A549 (cell line): ENCODE measurements around the gene PLXDC1.

Experiments
- CEBPB ChIP-seq, 2 experiments: fragments of >200 bp in 1 of 2; sonication (Bioruptor Twin) in 1 of 2; formaldehyde crosslinking in 1 of 2; IDR thresholded peaks; 2 replicates each; pipeline ENCODE4 v1.6.1; 2012 to 2016
- CHD4 ChIP-seq: fragments of 200-600 bp; sonication (generic); IDR thresholded peaks from 2 replicates; pipeline ENCODE4 v1.6.1; 2016; ENCODE audit warnings: antibody characterized with exemption, mild to moderate bottlenecking, borderline replicate concordance
- CTCF ChIP-seq: fragments of >200 bp; sonication (Bioruptor Twin); formaldehyde crosslinking; IDR thresholded peaks from 3 replicates; pipeline ENCODE4 v1.5.1; 2016
- POLR2A ChIP-seq: IDR thresholded peaks from 2 replicates; pipeline ENCODE4 v1.6.1; 2012; ENCODE audit warnings: mild to moderate bottlenecking, low read length
- RAD21 ChIP-seq, 2 experiments: fragments of >200 bp in 1 of 2; sonication (Bioruptor Twin) in 1 of 2; formaldehyde crosslinking in 1 of 2; IDR thresholded peaks in 1 of 2; conservative IDR thresholded peaks in 1 of 2; 2 replicates in 1 of 2; 3 replicates in 1 of 2; pipeline ENCODE4 v1.6.1; 2012 to 2018; ENCODE audit warnings: inconsistent platforms in 1 of 2

- TF ChIP-seq RAD21 (conservative IDR thresholded peaks at IDR 0.05 in 1 of 2, IDR thresholded peaks at IDR 0.05 in 1 of 2) = no peak
- TF ChIP-seq CTCF = no peak
- TF ChIP-seq CEBPB (IDR thresholded peaks at IDR 0.05) = no peak
- no peak for TF ChIP-seq POLR2A
- TF ChIP-seq CHD4 = no peak
These were observed 88.4 kb downstream of the PLXDC1 start for GRCh38 chr17:39062846-39063680.
